Body of pancreas (tissue), 4 donors: ENCODE measurements around the gene WWOX.

Experiments used
- POLR2A ChIP-seq, 3 donors: fragments of 450-650 bp; IDR thresholded peaks; one replicate each; pipeline ENCODE4 v1.6.1; 2016; ENCODE audit warnings: antibody characterized with exemption in 3 of 3, mild to moderate bottlenecking in 2 of 3
- TF ChIP-seq, protein P1 (sequence below), 7 experiments: fragments of 450-650 bp in 4 of 7; fragments of 200-600 bp in 3 of 7; sonication (generic) in 3 of 7; IDR thresholded peaks; one replicate each; pipeline ENCODE4 v1.5.1; 2016 to 2019; ENCODE audit warnings: antibody characterized with exemption in 7 of 7

DNA sequence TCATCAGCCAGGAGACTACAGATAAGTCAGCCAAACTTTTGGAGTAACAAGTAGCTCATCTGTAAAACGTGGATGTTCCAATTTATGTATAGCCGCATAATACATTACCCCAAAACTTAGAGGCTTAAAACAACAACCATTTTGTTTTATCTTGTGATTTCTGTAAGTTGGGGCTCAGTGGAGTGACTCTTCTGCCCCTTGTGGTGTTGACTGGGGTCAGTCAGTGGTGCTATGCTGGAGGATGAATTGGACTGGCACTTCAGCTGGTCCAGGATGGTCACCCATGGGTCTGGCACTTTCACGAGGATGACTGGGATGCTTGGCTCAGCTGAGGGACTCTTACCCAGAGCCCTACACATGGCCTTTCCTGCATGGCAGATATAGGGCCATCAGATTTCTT, 172.5 kb downstream of the WWOX start:
- TF ChIP-seq, protein P1, sequence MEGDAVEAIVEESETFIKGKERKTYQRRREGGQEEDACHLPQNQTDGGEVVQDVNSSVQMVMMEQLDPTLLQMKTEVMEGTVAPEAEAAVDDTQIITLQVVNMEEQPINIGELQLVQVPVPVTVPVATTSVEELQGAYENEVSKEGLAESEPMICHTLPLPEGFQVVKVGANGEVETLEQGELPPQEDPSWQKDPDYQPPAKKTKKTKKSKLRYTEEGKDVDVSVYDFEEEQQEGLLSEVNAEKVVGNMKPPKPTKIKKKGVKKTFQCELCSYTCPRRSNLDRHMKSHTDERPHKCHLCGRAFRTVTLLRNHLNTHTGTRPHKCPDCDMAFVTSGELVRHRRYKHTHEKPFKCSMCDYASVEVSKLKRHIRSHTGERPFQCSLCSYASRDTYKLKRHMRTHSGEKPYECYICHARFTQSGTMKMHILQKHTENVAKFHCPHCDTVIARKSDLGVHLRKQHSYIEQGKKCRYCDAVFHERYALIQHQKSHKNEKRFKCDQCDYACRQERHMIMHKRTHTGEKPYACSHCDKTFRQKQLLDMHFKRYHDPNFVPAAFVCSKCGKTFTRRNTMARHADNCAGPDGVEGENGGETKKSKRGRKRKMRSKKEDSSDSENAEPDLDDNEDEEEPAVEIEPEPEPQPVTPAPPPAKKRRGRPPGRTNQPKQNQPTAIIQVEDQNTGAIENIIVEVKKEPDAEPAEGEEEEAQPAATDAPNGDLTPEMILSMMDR (IDR thresholded peaks at IDR 0.05): no peak
- TF ChIP-seq POLR2A (IDR thresholded peaks at IDR 0.05): no peak
